NCI-H2081 (cell line): ENCODE measurements around the gene TOMM70.

ENCODE experiments used
- DNase-seq, 2 experiments: peaks; one replicate each; lab custom pipeline; 2025; lab: John Stamatoyannopoulos, UW

Gene TOMM70

GRCh38 chr3:100411091-100411982 is 10.4 kb upstream of the TOMM70 start:
- no peak for DNase-seq

- no peak for DNase-seq
Measured at GRCh38 chr3:100407977-100408532, 7.2 kb upstream of the TOMM70 start.

- no peak for DNase-seq
Measured at GRCh38 chr3:100407164-100407563, 6.3 kb upstream of the TOMM70 start.

DNA sequence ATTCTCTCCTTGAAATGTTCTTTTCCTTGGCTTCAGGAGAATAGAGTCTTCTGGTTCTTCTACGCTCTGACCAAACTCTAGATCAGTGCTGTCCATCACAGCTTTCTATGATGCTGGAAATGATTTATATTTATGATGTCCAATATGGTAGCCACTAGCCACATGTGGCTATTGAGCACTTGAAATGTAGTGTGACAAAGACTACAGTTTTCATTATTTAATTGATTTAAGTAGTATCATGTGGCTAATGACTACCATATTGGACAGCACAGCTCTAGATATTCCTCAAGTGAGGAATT is 3.3 kb upstream of the TOMM70 start:
- no peak for DNase-seq

GRCh38 chr3:100403362-100404249 is 2.7 kb upstream of the TOMM70 start:
- peak; percentile 45 to 54 for DNase-seq

- DNase-seq, result peak in 1 of 2 experiments; percentile 18
Measured at GRCh38 chr3:100402891-100403290, 2.0 kb upstream of the TOMM70 start.

DNA sequence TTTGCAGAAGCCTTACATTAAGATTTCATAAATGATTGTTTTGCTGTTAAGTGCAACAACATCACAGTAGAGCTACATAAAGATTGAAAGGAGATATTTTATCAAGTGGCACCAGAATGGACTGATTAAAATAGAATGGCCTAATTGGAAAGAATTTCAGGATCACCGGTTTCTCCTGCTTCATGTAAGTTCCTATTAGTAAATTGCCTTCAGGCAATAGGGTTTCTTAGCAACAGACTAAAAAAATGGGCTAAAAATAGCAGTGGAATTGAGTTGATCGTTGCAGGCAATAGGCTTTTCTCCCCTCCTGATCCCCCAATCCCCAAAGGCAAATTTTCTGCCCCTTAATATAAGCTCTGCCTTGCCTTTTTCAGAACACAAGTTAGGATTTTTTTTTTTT is 1.4 kb upstream of the TOMM70 start:
- peak; percentile 73 to 88 for DNase-seq

DNA sequence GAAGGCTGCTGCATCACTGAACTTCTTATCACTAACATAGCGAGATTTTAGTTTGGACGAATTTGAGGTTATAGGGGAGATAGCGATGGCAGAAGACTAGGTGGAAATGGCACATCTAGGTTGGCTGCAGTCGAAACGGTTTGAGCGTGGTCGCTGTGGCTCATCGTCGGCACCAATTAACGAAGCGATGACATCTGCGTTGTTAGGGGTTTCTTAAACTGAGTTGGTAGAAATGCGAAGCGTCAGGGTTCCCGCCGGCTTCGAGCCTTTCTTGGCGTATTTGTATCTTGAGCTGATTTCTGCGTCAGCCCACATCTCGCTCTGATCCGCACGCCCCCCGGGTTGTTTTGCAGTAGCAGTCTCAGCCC is 769 bp upstream of the TOMM70 start:
- DNase-seq, result peak; percentile 32 to 72

DNA sequence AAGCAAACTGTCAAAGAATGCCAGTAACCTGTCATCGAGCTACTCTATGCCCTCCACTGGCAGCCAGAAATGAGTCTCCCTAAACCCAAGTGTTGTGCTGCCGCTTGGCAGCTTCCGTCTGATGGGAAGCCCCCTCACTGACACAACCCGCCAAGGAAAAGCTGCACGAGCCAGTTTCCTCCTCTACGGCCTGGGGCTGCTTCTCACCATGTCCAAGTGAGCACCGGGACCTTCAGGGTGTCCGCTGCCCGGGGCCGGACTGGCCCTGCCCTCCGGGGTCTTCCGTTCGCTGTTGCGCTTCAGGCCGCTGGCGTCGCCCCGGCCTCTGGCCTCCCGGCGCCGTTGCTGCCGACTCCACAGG is 490 bp downstream of the TOMM70 start:
- peak in 1 of 2 experiments; percentile 53 for DNase-seq

DNA sequence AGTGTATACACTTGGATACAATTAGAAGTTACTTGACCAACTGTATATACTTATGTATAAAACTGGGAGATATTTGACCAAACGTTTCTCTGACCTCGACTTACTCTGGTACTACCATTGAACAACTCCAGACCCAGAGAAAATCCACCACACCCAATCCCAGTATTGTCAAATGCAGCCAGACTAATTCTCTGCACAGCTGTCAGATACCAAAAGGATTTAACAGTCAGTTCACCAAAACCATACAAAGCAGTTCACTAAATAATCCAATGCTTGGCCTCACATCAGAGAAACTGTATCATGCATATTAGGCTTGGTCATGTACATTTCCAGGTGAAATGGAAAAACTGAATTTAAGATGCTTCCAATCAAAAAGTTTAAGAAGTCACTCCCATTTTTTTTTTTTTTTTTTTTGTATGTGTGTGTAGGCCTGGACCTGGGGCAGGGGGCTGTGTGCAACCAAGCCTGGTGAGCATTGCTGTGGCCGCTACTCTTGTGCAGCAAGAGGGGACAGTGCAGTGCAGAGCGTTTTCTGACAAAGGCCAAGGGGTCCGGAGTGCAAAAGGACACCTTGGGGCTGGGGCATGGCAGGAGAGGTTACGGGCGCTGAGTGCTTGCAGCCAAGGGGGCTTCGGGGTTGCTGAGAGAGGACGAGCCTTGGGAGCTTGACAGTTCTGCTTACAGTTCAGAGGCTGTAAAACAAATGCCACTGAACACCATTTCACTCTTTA is 1.4 kb downstream of the TOMM70 start:
- DNase-seq, result no peak

- peak in 1 of 2 experiments; percentile 13 for DNase-seq
Measured at GRCh38 chr3:100396967-100397366, 3.9 kb downstream of the TOMM70 start.

GRCh38 chr3:100395679-100396431 is 5.0 kb downstream of the TOMM70 start:
- DNase-seq, result no peak

DNA sequence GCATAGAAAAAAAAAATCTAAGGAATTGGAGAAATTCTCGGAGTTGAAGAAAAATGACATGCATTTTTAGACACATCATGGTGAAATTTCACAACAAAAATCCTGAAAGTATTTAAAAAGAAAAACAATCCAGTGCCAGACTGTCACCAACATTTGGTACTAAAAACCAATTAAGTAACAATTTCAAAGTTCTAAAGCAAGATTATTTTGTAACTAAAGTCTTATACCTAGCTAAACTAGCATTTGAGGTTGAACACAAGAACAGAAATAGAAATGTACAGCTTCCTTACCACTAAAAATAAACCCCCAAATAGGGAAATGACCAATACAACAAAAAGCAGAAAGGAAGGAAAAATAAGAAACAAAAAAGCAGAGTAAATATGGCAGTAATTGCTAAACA is 11.9 kb downstream of the TOMM70 start:
- DNase-seq, result no peak

DNA sequence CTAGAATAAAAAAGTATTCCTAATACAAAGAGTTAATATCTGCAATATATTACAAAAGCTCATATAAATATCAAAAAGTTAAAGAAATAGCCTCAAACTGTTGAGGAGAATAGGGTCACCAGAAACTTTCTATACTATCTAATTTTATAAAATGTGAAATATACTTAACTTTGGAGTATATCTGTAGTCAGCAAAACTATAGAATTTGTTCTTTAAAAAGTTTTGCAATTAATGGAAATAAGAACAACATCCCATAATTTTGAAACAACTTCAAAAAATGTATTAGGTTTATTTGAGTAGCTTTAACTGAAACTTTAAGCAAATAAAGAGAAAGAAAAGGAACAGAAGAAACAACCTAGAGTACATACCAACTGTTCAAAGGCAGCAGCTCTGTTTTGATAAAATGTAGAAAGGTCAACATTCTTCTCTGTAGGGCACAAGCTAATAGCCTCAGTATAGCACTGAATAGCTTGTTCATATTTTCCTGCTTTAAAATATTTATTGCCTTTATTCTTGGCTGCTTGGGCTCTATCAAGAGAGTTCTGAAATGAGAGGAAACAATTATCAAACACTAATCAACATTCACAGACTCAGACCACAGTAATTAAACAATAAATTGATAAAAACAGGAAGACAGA is 14.3 kb downstream of the TOMM70 start:
- no peak for DNase-seq

GRCh38 chr3:100384733-100385525 is 16.0 kb downstream of the TOMM70 start:
- DNase-seq, result no peak

DNA sequence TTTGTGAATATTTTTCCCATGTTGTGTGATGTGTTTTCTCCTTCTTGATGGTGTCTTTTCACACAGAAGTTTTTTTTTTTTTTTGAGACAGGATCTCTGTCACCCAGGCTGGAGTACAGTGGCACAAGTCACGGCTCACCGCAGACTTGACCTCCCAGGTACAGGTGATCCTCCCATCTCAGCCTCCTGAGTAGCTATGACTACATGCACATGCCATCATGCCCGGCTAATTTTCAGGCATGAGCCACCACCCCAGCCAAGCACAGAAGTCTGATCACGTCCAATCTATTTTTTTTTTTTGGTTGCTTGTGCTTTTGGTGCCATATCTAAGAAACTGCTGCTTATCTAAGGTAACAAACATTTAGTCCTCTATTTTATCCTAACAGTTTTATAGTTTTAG is 24.6 kb downstream of the TOMM70 start:
- no peak for DNase-seq

- DNase-seq, result no peak
Measured at GRCh38 chr3:100374521-100374920, 26.4 kb downstream of the TOMM70 start.

GRCh38 chr3:100370756-100371155 is 30.1 kb downstream of the TOMM70 start:
- DNase-seq, result no peak

DNA sequence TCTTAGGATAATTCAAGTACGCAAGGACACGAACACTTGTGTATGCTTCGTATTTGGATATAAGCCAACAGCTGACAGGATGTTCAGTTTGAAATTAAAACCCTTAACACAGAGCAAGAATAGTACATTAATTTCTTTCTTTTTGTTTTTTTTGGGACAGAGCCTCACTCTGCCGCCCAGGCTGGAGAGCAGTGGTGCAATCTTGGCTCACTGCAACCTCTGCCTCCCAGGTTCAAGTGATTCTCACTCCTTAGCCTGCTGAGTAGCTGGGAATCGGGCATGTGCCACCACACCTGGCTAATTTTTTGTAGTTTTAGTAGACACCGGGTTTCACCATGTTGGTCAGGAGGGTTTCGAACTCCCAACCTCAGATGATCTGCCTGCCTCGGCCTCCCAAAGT is 32.4 kb downstream of the TOMM70 start:
- no peak for DNase-seq

DNA sequence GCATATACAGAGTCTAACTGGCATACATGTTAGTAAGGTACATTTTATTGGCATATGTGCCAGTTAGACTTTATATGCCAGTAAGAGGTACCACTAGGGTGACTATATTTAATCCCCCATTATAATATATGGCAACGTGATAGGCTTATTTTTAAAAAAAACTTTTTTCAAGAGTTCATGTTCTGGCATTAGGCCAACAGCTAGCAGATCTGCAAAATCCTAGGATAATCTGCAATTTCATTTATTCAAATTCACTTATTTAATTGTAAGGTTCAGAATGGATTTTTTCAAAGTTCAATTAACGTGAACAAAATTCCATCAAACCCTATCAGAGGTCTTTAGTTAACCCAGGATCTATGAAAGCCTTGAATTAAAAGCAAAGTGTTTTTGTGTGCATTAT is 34.5 kb downstream of the TOMM70 start:
- DNase-seq, result no peak
